ENCODE results near the gene KBTBD3. TPM values are rescaled to one million over a fixed set of nuclear protein-coding genes. Genes with fewer than 3 reads are reported as not detected.

The KBTBD3 gene
- total and polyA plus RNA-seq, 7 donors, result 2.0 to 10.3 (median 4.7) TPM

- Histone ChIP-seq H3K9me3 (no peaks in the 10 kb centered on the region), H3K36me3 (no peaks in the 10 kb centered on the region), H3K27ac (peak overlapping the region; percentile 78 to 89 (median 86)), H3K4me3 (peak overlapping the region; percentile 72 to 93 (median 87)), H3K4me1 (peaks cover 0 to 44% (median 32%) of the 10 kb centered on the region in 4 donors), H3K27me3 (no peaks in the 10 kb centered on the region)
- DNase-seq, result no peak
- WGBS, 2 donors, result 22 to 25% methylated on average over 18 of the region's 18 CpGs
- TF ChIP-seq CTCF (IDR thresholded peaks at IDR 0.05) (no peak), POLR2A (IDR thresholded peaks at IDR 0.05) (no peak), EP300 (IDR thresholded peaks at IDR 0.05) (peak in 1 of 4 donors; percentile 30), POLR2AphosphoS5 (IDR thresholded peaks at IDR 0.05) (peak; percentile 49 to 74 (median 62))
- intact Hi-C loops (cut with DNase I), result no loop called here
Observed at GRCh38 chr11:106021181-106021966, 55.8 kb downstream of the KBTBD3 start.

- Histone ChIP-seq H3K27me3 (no peaks in the 10 kb centered on the region), H3K27ac (no peak overlapping the region), H3K9me3 (no peaks in the 10 kb centered on the region), H3K36me3 (no peaks in the 10 kb centered on the region), H3K4me1 (peaks cover 0 to 49% (median 35%) of the 10 kb centered on the region in 4 donors), H3K4me3 (no peak overlapping the region)
- WGBS, 2 donors, result 91 to 96% methylated on average over 2 of the region's 2 CpGs
- no peak for TF ChIP-seq CTCF (IDR thresholded peaks at IDR 0.05)
- no peak for TF ChIP-seq POLR2A (IDR thresholded peaks at IDR 0.05)
- TF ChIP-seq POLR2AphosphoS5 (IDR thresholded peaks at IDR 0.05), result no peak
- no peak for TF ChIP-seq EP300 (IDR thresholded peaks at IDR 0.05)
- no peak for DNase-seq
- intact Hi-C loops (cut with DNase I), result no loop called here
Observed at GRCh38 chr11:106017093-106017492, 60.1 kb downstream of the KBTBD3 start.

GRCh38 chr11:106015066-106015465 lies 62.1 kb downstream of the KBTBD3 start:
- H3K36me3 ChIP-seq, result peaks cover 0 to 8% (median 5%) of the 10 kb centered on the region in 4 donors
- no peak overlapping the region for H3K27ac ChIP-seq
- no peak for DNase-seq
- H3K4me3 ChIP-seq, result no peak overlapping the region
- WGBS, 2 donors, result 83 to 88% methylated on average over 2 of the region's 2 CpGs
- peaks cover 0 to 32% (median 22%) of the 10 kb centered on the region in 4 donors for H3K4me1 ChIP-seq
- no peaks in the 10 kb centered on the region for H3K9me3 ChIP-seq
- intact Hi-C loops (cut with DNase I), result no loop called here
- no peak for TF ChIP-seq POLR2AphosphoS5 (IDR thresholded peaks at IDR 0.05)
- TF ChIP-seq POLR2A (IDR thresholded peaks at IDR 0.05), result no peak
- no peaks in the 10 kb centered on the region for H3K27me3 ChIP-seq

GRCh38 chr11:106014620-106015019 lies 62.5 kb downstream of the KBTBD3 start:
- Histone ChIP-seq H3K9me3 (no peaks in the 10 kb centered on the region), H3K27ac (no peak overlapping the region), H3K4me1 (peaks cover 0 to 28% (median 18%) of the 10 kb centered on the region in 4 donors), H3K27me3 (no peaks in the 10 kb centered on the region), H3K4me3 (no peak overlapping the region), H3K36me3 (peaks cover 1 to 13% (median 10%) of the 10 kb centered on the region in 4 donors)
- DNase-seq, result no peak
- WGBS, 2 donors, result 88 to 96% methylated on average over 2 of the region's 2 CpGs
- TF ChIP-seq POLR2AphosphoS5 (IDR thresholded peaks at IDR 0.05) (no peak), CTCF (IDR thresholded peaks at IDR 0.05) (no peak), POLR2A (IDR thresholded peaks at IDR 0.05) (no peak), EP300 (IDR thresholded peaks at IDR 0.05) (no peak)
- intact Hi-C loops (cut with DNase I), result no loop called here

GRCh38 chr11:106014035-106014434 lies 63.1 kb downstream of the KBTBD3 start:
- H3K27me3 ChIP-seq, result no peaks in the 10 kb centered on the region
- H3K4me3 ChIP-seq, result no peak overlapping the region
- H3K27ac ChIP-seq, result no peak overlapping the region
- no peaks in the 10 kb centered on the region for H3K9me3 ChIP-seq
- no peak for DNase-seq
- intact Hi-C loops (cut with DNase I), result no loop called here
- H3K4me1 ChIP-seq, result peaks cover 0 to 22% (median 12%) of the 10 kb centered on the region in 4 donors
- no peak for TF ChIP-seq POLR2AphosphoS5 (IDR thresholded peaks at IDR 0.05)
- TF ChIP-seq EP300 (IDR thresholded peaks at IDR 0.05), result no peak
- TF ChIP-seq CTCF (IDR thresholded peaks at IDR 0.05), result no peak
- TF ChIP-seq POLR2A (IDR thresholded peaks at IDR 0.05), result no peak
- peaks cover 4 to 19% (median 13%) of the 10 kb centered on the region in 4 donors for H3K36me3 ChIP-seq
- WGBS, 2 donors, result 73 to 82% methylated on average over 2 of the region's 2 CpGs

Data from sigmoid colon (tissue), 7 donors.